Jurkat, Clone E6-1 (cell line): Measurements from ENCODE around the gene KCNIP2.

Experiments used
- DNase-seq: peaks from one replicate; pipeline ENCODE4 v3.0.0-alpha.2; 2011; ENCODE audit warnings: low read depth, low spot score
- H3K4me3 ChIP-seq: 2 replicates; pipeline ENCODE4 v1.5.1; 2011; ENCODE audit warnings: mild to moderate bottlenecking, low read length, control low read depth, moderate library complexity

KCNIP2 gene

DNA sequence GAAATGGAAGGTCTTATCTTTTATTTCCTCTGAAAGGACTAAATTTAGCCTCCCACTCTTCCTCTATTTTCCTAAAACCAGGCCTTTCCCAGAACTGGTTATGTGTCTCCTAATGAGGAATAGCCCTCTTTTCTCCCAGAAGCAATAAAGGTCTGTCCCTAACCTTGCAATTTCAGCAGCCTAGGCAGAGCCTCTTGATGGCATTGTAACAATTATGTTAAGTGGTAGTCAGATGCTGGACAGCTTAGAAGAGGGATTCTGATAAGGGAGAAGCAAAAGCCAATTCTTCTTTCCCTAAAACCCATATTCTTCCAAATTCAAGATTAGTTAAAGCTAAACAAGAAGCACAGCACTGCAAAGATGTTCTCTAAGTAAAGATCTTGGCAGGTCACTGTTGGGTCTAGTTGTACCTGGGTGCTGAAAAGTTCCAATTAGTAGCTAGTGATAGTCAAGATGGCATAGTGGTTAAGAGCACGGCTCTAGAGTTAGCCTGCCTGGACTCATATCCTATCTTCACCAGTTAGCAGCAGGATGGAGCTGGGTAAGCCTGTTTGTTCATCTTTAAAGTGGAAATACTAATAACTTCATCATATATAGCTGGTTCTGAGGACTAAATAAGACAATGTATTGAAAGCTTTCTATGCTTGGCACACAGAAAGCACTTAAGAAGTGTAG is 14.3 kb upstream of the KCNIP2 start:
- no peak overlapping the region for H3K4me3 ChIP-seq
- DNase-seq: no peak

- no peak for DNase-seq
- no peak overlapping the region for H3K4me3 ChIP-seq
Observed at GRCh38 chr10:101856626-101857025, 13.0 kb upstream of the KCNIP2 start.

GRCh38 chr10:101851411-101852116 is 8.0 kb upstream of the KCNIP2 start:
- DNase-seq: no peak
- H3K4me3 ChIP-seq: no peak overlapping the region

DNA sequence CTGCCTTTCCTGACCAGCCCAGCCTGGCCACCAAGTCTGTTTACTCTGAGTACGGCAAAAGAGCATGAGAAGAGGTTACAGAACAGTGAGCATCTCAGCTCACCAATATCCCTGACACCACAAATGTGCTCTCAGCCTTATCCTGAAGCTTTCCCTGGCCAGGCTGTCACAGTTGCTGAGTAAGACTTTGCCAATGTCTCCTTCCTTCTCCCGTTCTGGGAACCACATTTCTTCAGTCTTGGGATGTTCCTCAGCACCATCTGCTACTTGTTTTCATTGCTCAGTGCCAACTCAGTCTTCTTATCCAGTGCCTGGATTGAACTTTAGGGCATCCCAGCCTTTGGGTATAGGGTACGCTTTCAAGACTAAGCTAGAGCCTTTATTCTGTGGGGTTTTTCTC is 7.1 kb upstream of the KCNIP2 start:
- no peak for DNase-seq
- no peak overlapping the region for H3K4me3 ChIP-seq

DNA sequence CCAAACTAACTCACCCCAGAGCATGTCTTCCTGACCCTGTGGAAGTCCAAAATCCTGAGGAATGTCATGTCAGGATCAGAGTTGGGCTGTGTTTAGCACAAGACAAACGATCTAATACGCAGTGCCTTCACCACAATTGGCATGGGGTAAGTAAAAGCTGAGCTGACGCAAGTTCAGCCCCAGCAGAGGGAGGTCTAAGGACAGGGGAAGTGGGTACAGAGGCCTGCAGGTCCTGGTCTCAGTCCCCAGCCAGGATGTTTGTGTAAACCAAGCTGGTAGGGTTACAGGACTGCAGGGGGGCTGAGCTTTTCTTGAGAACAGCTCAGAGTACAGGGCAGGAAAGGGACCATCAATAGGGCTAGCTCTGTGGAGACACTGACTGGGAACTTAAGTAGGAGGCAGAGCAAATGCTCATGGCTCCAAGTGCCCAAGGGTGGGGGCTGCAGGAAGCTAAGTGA is 5.3 kb upstream of the KCNIP2 start:
- DNase-seq: no peak
- no peak overlapping the region for H3K4me3 ChIP-seq

DNA sequence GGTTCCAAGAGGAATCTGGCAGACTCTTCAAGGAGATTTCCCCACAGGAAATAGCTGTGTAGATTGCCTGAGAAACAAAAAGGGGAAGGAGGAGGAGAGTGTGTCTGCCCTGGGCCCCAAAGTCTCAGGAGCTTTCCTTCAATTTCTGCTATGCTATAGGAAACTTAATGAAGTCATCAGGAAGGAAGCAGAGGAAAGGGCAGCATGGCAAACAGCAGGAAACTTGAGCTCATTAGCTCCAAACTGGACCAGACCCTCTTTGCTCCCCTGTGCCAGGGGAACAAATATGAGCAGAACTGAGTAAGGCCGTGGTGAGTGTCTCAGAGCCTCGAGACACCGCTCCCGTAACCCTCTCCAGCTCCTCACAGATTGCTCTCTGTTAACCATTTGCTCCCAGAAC is 4.8 kb upstream of the KCNIP2 start:
- no peak for DNase-seq
- H3K4me3 ChIP-seq: no peak overlapping the region

DNA sequence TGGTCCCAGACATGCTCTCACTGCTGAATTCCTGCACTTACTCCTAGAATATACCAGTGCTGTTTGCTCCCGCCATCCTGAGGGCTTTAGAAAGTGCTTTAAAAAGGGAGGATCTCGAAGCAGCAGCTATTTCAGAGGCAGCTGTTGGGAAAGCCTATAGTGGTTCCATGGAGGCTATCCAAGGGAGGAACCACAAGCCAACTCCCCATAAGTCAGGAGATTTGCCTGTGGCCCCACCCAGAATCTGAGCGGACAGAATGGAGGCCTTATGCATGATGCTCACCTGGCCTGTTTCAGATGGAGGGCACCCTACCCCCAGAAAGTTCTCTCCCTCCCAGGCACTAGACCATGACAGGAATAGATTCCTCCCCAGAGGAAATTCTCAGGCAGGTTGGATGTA is 2.3 kb upstream of the KCNIP2 start:
- DNase-seq: no peak
- no peak overlapping the region for H3K4me3 ChIP-seq

DNA sequence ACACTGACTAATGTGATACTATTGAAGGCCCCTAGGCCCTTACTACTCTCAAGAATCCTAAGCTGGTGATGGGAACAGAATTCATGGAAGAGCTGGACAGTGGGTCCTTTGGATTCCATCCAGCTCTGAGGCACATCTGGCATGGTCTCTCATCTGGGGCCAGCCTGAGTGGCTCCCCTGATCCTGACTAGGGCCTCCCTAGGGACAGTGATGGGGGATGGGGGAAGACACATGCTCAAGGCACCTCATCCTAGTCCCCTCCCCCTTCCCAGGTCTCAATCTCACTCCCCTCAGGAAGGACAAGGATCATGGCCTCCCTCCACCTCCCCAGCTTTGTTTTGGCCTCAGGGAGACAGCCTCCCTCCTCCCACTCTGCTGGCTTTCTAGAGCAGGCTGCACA is 1.8 kb downstream of the KCNIP2 start:
- no peak overlapping the region for H3K4me3 ChIP-seq
- DNase-seq: no peak

DNA sequence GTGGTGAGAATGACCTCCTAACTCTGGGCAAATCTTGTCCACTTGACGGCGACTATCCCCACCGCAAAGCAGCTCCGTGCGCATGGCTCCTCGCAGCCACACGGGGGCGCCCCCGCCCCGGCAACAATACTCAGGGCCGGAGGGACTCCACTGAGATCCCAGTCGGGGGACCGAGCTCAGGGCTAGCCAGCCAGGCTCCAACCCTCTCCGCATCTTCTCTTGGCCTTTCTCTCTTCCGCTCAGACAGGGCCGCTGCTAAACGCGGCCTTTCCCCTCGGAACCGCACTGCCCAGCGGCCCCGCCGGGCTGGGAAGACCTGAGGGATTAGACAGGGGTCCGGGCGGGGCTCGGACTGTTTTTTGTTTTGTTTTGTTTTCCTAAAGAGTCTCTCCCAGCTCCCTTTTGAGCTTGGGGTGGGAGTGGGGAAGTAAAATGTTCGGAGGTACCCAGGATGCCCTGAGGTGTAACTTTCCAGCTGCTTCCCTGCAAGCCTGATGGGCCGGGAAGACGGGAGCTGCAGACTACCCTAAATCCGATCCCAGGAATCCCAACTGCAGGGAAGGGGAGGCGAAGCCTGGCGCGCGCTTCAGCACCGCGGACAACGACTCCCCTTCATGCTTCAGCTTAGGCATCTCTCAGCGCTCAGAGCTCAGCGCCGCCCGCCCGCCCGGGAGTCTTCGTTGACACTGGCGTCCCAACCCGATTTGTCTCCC is 2.7 kb downstream of the KCNIP2 start:
- peak; percentile 36 for DNase-seq
- peak overlapping the region; percentile 60 for H3K4me3 ChIP-seq

DNA sequence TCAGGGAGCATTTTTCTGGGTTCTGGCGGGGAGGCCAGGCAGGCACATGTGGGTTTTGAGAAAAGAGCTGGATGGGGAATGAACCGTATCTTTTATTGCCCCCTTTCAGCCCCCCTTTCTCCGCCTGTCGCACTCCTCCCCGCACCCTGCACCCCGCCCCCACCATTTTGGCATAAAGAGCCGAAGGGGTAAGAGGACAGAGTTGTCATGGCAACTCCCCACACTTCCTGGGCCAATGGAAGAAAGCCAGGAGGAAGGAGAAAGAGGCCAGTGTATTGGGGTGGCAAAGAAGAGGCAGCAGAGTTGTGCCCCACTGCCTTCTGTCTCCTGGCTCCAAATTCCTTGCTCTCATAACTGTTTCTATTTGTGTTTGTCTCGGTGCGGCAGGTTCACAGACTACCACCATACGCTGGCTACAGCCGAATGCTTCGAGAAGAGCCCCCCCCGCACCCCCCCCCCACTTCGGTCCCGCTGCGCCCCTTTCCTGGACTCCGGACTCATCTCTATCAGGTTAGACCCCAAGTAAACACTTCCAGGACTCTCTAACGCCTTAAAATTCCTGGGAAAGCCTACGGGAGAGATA is 3.4 kb downstream of the KCNIP2 start:
- peak overlapping the region; percentile 60 for H3K4me3 ChIP-seq

GRCh38 chr10:101839416-101840063 is 4.1 kb downstream of the KCNIP2 start:
- DNase-seq: no peak
- peak overlapping the region; percentile 60 for H3K4me3 ChIP-seq

More for the DNA sequence above, 3.4 kb downstream of the KCNIP2 start:
- peak; percentile 41 for DNase-seq

- no peak for DNase-seq
Observed at GRCh38 chr10:101839002-101839401, 4.6 kb downstream of the KCNIP2 start.

DNA sequence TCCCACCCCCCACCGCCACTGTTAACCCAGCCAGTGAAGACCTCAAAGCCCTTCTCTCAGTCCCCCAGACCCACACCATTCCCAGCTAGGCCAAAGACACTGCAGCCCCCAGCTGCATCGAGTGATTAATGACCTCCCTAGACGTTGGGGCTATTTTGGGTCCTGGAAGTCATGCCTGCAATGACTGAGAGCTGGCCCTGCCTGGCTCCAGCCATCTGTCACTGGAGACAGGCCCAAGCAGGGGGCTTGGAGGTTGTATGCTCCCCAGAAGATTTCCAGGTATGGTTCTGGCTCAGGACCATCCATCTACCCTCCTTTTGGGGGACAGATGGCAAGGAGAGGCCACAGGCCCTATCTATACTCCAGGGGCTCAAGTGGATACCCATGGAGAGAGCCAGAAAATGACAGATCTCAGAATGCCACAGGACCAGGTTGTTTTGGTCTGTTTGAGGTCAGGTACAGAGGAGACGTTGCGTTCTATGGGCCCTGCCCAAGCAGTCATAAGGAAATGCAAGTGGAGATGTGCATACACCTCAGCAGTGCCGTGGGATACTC is 5.1 kb downstream of the KCNIP2 start:
- DNase-seq: no peak

More at GRCh38 chr10:101839002-101839401, 4.6 kb downstream of the KCNIP2 start:
- H3K4me3 ChIP-seq: peak overlapping the region; percentile 60

GRCh38 chr10:101837748-101838147 is 5.9 kb downstream of the KCNIP2 start:
- H3K4me3 ChIP-seq: no peak overlapping the region
- DNase-seq: no peak

More for the DNA sequence above, 5.1 kb downstream of the KCNIP2 start:
- H3K4me3 ChIP-seq: no peak overlapping the region

DNA sequence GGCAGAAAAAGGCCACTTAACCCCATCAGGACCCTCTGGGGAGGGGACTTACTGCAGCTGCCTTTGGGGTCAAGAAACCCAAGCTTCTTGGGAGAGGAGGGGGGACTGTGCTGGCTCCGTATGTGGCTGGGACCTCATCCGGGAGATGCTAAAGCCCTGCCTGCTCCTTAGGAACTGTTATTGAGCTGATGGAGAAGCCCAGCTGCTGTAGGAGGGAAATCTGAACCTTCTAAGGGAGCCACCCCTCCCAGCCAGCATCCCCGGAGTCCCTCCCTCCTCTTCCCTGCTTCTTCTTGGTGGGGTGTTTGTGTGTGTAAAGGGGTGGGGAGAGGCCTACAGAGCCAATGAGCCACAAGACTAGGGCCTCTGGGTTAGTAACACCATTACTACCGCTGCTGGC is 8.2 kb downstream of the KCNIP2 start:
- no peak for DNase-seq

DNA sequence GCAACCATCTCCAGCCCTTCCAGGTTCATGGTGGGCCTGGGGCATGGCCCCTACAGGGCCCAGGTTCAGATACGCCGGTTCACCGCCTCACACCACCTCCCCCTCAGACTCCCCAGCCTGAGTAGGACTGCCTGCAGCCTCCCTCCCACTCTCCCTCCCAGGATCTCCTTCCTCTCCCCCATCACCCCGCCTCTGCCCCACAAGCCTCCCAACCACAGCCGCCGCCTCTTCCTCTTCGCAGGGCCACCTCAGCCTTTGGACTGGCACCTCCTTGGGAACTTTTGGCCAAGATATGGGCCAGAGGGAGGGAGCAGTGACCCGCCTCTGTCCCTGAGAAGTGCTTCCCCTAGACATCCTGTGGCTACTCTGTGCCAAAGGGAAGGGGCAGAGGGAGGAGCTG is 9.3 kb downstream of the KCNIP2 start:
- peak overlapping the region; percentile 23 for H3K4me3 ChIP-seq
- DNase-seq: peak; percentile 53

More for the DNA sequence above, 8.2 kb downstream of the KCNIP2 start:
- no peak overlapping the region for H3K4me3 ChIP-seq

GRCh38 chr10:101833466-101833865 is 10.1 kb downstream of the KCNIP2 start:
- no peak overlapping the region for H3K4me3 ChIP-seq
- DNase-seq: no peak

- DNase-seq: no peak
- H3K4me3 ChIP-seq: no peak overlapping the region
Observed at GRCh38 chr10:101832325-101832771, 11.3 kb downstream of the KCNIP2 start.
